Karpas-422 (cell line): ENCODE data around the gene MYOG. TPM values are rescaled to one million over a fixed set of nuclear protein-coding genes. Genes with fewer than 3 reads are reported as not detected.

Experiments used
- DNase-seq: peaks from one replicate; pipeline ENCODE4 v3.0.0-alpha.2; 2015
- H2AFZ ChIP-seq: fragments of 200-600 bp; sonication (generic); 2 replicates; pipeline ENCODE4 v1.6.1; 2014; ENCODE audit warnings: antibody characterized with exemption, low read length, mixed read lengths
- H3K27ac ChIP-seq: fragments of 200-600 bp; sonication (generic); 2 replicates; pipeline ENCODE4 v1.5.1; 2014; ENCODE audit warnings: mild to moderate bottlenecking, low read length, moderate library complexity
- H3K27me3 ChIP-seq: fragments of 200-600 bp; sonication (generic); 2 replicates; pipeline ENCODE4 v1.6.1; 2014; ENCODE audit warnings: low read length, mixed read lengths
- H3K36me3 ChIP-seq: fragments of 200-600 bp; sonication (generic); 2 replicates; pipeline ENCODE4 v1.6.1; 2014; ENCODE audit warnings: low read length, mixed read lengths; ENCODE audit not compliant: insufficient read depth
- H3K4me1 ChIP-seq: fragments of 200-600 bp; sonication (generic); 2 replicates; pipeline ENCODE4 v1.6.1; 2014; ENCODE audit warnings: mild to moderate bottlenecking, low read length, mixed read lengths
- H3K4me2 ChIP-seq: fragments of 200-600 bp; sonication (generic); 2 replicates; pipeline ENCODE4 v1.6.1; 2014; ENCODE audit warnings: low read length, low read depth, mild to moderate bottlenecking; ENCODE audit not compliant: poor library complexity, severe bottlenecking
- H3K4me3 ChIP-seq: fragments of 200-600 bp; sonication (generic); 2 replicates; pipeline ENCODE4 v1.5.1; 2014; ENCODE audit warnings: mild to moderate bottlenecking, antibody characterized with exemption, low read length, mixed read lengths
- H3K79me2 ChIP-seq: fragments of 200-600 bp; sonication (generic); 2 replicates; pipeline ENCODE4 v1.6.1; 2014; ENCODE audit warnings: mild to moderate bottlenecking, low read length, mixed read lengths
- H3K9ac ChIP-seq: fragments of 200-600 bp; sonication (generic); 2 replicates; pipeline ENCODE4 v1.6.0; 2014; ENCODE audit warnings: low read length
- H3K9me2 ChIP-seq: fragments of 200-600 bp; sonication (generic), shearing (Covaris generic); replicated peaks from 2 replicates; pipeline ENCODE4 v1.6.0; 2014; ENCODE audit warnings: mild to moderate bottlenecking, low read length, moderate library complexity; ENCODE audit not compliant: insufficient read depth
- H3K9me3 ChIP-seq: fragments of 300-700, 200-600 bp; sonication (generic); 2 replicates; pipeline ENCODE4 v1.6.1; 2014; ENCODE audit warnings: low read length, mixed read lengths
- H4K20me1 ChIP-seq: fragments of 200-600 bp; sonication (generic); 2 replicates; pipeline ENCODE4 v1.6.1; 2014; ENCODE audit warnings: mild to moderate bottlenecking, antibody characterized with exemption, low read length, low read depth; ENCODE audit not compliant: insufficient read depth
- total RNA-seq: library from RNA; depleted of rRNA; stranded (reverse); fragments of >200 nt; shearing (Covaris generic); gene quantifications from 2 replicates; pipeline ENCODE4 v1.2.3, GENCODE V29; 2014; ENCODE audit warnings: low replicate concordance

The MYOG gene
- total RNA-seq, 1 experiment from 2014 or later, result not detected

DNA sequence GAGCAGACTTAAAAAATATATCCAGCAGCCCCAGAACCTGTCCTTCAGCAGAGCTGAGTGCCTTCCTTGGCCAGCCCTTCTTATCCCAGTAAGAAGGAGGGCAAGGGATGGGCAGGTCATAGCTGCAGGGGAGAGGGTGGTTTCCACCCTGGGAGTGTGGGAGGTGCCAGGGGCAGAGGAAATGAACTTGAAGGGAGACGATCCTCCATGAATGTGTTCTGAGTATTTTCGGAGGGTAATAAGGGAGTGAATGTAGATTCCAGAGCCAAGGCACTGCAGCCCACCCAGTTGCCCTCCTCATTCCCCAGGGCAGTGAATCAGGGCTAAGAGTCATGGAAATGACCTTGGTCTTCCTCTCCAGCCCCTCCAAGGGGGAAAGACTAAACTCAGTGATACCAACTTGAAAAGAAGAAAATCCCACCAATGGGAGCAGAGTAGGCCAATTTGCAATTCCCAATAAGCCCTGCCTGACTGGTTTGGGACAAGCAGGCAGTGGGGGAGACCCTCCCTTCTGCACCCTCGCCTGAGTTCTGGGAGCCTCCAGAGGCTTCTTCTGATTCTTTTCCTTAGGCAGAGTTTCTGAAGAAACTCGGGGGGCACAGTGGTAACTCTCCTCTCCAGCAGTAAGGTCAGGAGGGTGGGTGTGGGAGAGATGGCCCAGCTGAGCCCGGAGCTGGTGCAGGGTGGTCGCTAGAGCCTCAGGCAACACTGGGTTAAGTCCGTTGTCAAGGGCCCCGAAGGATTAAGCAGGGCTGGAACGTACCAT is 4.2 kb downstream of the MYOG start:
- no peaks in the 10 kb centered on the region for H3K9me3 ChIP-seq

DNA sequence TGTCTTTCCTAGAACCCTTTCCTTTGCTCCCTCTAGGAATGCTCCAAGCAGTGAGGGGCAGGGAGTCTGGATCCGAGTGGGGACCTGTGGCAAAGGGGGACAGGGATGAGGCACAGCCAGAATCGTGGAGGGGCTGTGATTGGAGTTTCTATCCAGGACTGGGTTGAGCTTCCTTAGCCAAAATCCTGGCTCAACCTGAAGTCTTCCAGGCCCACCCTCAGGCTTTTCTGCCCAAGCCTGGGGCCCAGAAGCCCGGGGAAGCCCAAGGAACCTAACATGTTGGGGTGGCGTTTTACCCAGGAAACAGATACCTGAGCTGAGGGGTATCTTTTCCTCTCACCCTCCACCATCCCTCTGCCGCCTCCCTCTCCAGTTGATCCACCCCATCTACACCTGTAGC is 5.4 kb downstream of the MYOG start:
- DNase-seq, result no peak
- H3K4me2 ChIP-seq, result no peak overlapping the region
- no peaks in the 10 kb centered on the region for H3K9me2 ChIP-seq
- no peaks in the 10 kb centered on the region for H3K9me3 ChIP-seq
- no peaks in the 10 kb centered on the region for H3K79me2 ChIP-seq
- no peak overlapping the region for H3K27ac ChIP-seq
- no peak overlapping the region for H2AFZ ChIP-seq
- no peaks in the 10 kb centered on the region for H3K27me3 ChIP-seq
- H3K9ac ChIP-seq, result no peak overlapping the region
- H3K4me1 ChIP-seq, result 0 out of 2 replicates have a peak, but pooled peaks cover 3% of the 10 kb centered on the region
- H3K4me3 ChIP-seq, result no peak overlapping the region
- H3K36me3 ChIP-seq, result no peaks in the 10 kb centered on the region
- no peaks in the 10 kb centered on the region for H4K20me1 ChIP-seq

More for the DNA sequence above, 4.2 kb downstream of the MYOG start:
- Histone ChIP-seq H3K4me2 (no peak overlapping the region), H3K9me2 (no peaks in the 10 kb centered on the region), H4K20me1 (no peaks in the 10 kb centered on the region), H3K27me3 (no peaks in the 10 kb centered on the region), H3K4me1 (0 out of 2 replicates have a peak, but pooled peaks cover 3% of the 10 kb centered on the region), H3K79me2 (no peaks in the 10 kb centered on the region), H3K9ac (no peak overlapping the region), H3K27ac (no peak overlapping the region), H2AFZ (no peak overlapping the region), H3K36me3 (no peaks in the 10 kb centered on the region), H3K4me3 (no peak overlapping the region)
- DNase-seq, result no peak

DNA sequence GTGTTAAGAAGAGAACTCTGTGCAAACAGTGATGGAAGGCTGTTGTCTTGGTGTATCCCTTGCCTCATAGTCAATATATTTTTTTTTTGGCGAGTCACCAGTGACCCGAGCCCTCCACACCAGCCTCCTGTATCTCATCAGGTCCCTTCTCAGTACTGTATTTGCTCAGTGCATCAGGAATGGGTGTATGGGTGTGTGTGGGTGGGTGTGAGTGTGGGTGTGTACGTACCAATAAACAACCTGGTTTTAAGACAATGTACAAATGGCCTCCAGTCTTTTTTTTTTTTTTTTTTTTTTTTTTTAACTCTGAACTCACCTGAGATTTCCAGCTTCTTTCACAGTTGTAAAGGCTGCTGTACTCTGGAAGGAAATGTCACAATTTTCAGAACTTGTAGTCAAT is 7.3 kb downstream of the MYOG start:
- no peaks in the 10 kb centered on the region for H3K27me3 ChIP-seq
- no peak overlapping the region for H3K4me3 ChIP-seq
- DNase-seq, result no peak

DNA sequence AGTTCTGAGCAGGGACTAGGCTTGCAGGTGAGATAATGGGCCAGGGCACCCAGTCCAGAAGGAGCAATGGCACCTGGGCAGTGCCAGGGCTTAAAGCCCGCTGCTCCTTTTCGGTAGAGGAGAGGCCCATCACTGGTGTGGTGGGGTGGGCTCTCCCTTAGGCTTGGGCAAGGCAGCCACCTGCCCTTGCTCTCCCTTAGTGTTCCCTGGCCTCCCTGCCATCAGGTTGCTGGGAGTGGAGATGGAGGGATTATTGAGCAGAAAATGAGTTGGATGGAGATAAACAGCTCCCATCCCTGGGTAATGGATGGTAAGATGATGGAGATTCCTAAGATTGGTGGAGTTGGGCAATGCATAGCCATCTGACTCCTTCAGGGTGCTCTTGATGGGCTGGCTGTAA is 7.9 kb downstream of the MYOG start:
- no peaks in the 10 kb centered on the region for H3K9me3 ChIP-seq
- H3K27me3 ChIP-seq, result no peaks in the 10 kb centered on the region
- H3K9ac ChIP-seq, result no peak overlapping the region
- DNase-seq, result no peak
- no peaks in the 10 kb centered on the region for H3K36me3 ChIP-seq
- H2AFZ ChIP-seq, result no peak overlapping the region
- 0 out of 2 replicates have a peak, but pooled peaks cover 3% of the 10 kb centered on the region for H3K4me1 ChIP-seq
- no peaks in the 10 kb centered on the region for H3K9me2 ChIP-seq
- H3K4me2 ChIP-seq, result no peak overlapping the region
- no peak overlapping the region for H3K27ac ChIP-seq
- no peaks in the 10 kb centered on the region for H4K20me1 ChIP-seq
- no peak overlapping the region for H3K4me3 ChIP-seq
- H3K79me2 ChIP-seq, result no peaks in the 10 kb centered on the region

More for the DNA sequence above, 7.3 kb downstream of the MYOG start:
- Histone ChIP-seq H3K79me2 (no peaks in the 10 kb centered on the region), H3K4me1 (0 out of 2 replicates have a peak, but pooled peaks cover 3% of the 10 kb centered on the region), H3K9ac (no peak overlapping the region), H4K20me1 (no peaks in the 10 kb centered on the region), H3K9me2 (no peaks in the 10 kb centered on the region), H3K9me3 (no peaks in the 10 kb centered on the region), H3K36me3 (no peaks in the 10 kb centered on the region), H2AFZ (no peak overlapping the region), H3K27ac (no peak overlapping the region), H3K4me2 (no peak overlapping the region)

DNA sequence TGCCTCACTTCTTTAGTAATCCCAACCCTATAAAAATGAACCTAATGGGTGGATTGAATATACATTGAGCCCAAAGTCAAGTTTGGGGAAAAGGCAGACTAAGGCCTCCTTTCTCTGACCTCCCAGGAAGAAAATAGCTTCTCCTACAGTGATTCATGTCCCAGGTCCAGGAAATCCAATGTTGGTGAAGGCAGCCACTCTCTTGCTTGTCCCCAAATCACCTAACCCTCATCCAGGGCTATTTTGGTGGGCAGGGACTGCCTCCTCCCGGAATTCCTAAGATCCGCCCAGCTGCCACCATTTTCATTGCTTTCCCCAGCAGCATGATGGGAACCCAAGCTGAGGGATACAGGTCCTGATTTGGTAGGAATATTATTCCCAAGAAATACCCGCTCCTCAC is 8.4 kb downstream of the MYOG start:
- DNase-seq, result no peak
- Histone ChIP-seq H3K27me3 (no peaks in the 10 kb centered on the region), H3K79me2 (no peaks in the 10 kb centered on the region)

DNA sequence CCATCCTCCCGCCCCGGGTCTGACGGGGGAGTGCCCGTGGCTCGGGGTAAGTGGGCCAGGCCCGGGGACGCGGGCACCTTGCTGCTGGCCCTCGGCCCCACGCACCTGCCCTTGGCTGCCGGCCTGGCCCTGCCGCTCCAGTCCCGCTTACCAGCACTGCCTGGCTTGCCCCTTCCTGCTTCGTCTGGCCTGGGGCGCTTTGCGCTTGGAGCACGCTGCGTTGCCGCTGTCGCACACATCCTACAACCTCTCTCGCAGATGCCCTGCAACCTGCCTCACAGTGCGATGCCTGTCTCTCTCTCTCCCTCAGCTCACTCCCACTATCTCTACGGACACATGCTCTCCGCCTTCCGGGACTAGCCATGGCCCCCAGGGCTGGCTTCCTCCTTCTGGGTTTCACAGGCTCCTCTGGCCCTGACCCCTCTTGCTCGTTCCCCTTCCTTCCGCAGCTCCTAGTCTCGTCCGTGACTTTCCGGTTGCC is 9.7 kb downstream of the MYOG start:
- no peaks in the 10 kb centered on the region for H3K79me2 ChIP-seq
- no peaks in the 10 kb centered on the region for H3K9me2 ChIP-seq
- no peak for DNase-seq
- no peak overlapping the region for H3K27ac ChIP-seq
- no peak overlapping the region for H3K4me3 ChIP-seq
- no peaks in the 10 kb centered on the region for H3K4me1 ChIP-seq
- no peaks in the 10 kb centered on the region for H3K9me3 ChIP-seq
- H2AFZ ChIP-seq, result no peak overlapping the region
- H3K9ac ChIP-seq, result no peak overlapping the region
- no peaks in the 10 kb centered on the region for H4K20me1 ChIP-seq
- no peaks in the 10 kb centered on the region for H3K27me3 ChIP-seq
- no peaks in the 10 kb centered on the region for H3K36me3 ChIP-seq
- no peak overlapping the region for H3K4me2 ChIP-seq

More for the DNA sequence above, 8.4 kb downstream of the MYOG start:
- no peak overlapping the region for H3K9ac ChIP-seq
- H4K20me1 ChIP-seq, result no peaks in the 10 kb centered on the region
- H3K4me1 ChIP-seq, result no peaks in the 10 kb centered on the region
- H3K9me2 ChIP-seq, result no peaks in the 10 kb centered on the region
- H3K4me3 ChIP-seq, result no peak overlapping the region
- no peak overlapping the region for H3K4me2 ChIP-seq
- no peaks in the 10 kb centered on the region for H3K36me3 ChIP-seq
- no peak overlapping the region for H3K27ac ChIP-seq
- H3K9me3 ChIP-seq, result no peaks in the 10 kb centered on the region
- H2AFZ ChIP-seq, result no peak overlapping the region

DNA sequence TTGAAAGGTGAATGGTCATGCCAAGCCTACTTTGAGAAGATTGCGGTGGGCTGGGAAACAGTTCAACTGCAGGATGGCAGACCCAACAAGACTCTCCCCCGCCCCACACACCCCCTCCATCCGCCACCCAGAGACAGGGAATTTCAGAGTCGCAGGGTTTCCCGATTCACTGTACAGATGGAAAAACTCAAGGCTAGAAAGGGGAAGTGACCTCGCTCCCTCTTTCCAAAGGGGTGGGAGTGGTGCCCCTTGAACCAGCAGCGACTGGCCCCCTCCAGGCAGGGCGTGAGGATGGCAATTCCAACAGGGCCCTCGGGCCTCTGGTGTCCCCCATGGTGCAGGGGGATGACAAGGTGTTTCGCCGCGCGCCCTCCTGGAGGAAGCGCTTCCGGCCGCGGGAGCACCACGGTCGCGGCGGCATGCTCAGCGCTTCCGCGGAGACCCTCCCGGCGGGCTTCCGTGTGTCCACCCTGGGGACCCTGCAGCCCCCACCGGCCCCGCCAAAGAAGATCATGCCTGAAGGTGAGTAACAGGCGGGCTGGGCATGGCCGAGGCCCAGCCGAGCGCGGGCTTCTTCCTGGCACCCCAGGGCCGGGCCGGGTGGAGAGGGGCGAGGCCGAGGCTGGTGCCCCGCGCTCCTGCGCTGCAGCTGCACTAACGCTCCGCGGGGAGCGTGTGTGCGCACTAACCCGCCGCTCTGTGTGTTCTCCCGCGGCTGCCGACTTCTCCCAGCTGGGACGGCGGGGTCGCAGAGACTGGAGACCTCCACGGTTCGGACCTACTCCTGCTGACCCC is 10.4 kb downstream of the MYOG start:
- Histone ChIP-seq H3K9me2 (no peaks in the 10 kb centered on the region), H3K4me2 (no peak overlapping the region), H3K9ac (no peak overlapping the region), H3K79me2 (no peaks in the 10 kb centered on the region), H4K20me1 (no peaks in the 10 kb centered on the region), H3K4me3 (no peak overlapping the region), H3K36me3 (no peaks in the 10 kb centered on the region), H3K27me3 (no peaks in the 10 kb centered on the region), H3K4me1 (no peaks in the 10 kb centered on the region), H3K27ac (no peak overlapping the region), H2AFZ (no peak overlapping the region), H3K9me3 (no peaks in the 10 kb centered on the region)
- no peak for DNase-seq

DNA sequence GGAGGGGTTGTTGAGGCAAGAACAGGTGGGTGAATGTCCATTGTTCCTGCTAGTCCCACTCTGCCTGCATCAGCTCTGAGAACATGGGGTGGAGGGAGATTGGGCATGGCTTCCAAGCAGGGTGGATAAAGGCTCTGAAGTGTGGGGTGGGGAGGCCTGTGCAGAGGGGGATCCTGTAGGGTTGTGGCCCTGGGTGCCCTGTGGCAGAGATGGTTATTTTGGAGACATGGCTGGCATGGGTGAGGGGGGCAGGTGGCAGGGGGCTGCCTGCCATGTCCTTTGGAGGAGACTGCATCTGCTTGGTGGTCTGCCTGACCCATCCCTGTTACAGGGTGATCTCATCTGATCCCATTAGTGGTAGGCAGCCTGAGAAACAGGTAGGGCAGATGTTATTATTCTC is 11.2 kb downstream of the MYOG start:
- no peaks in the 10 kb centered on the region for H3K27me3 ChIP-seq
- H3K36me3 ChIP-seq, result no peaks in the 10 kb centered on the region
- no peak for DNase-seq
- no peaks in the 10 kb centered on the region for H3K4me1 ChIP-seq
- no peak overlapping the region for H2AFZ ChIP-seq
- H3K9me2 ChIP-seq, result no peaks in the 10 kb centered on the region
- no peak overlapping the region for H3K9ac ChIP-seq
- H4K20me1 ChIP-seq, result no peaks in the 10 kb centered on the region
- H3K4me2 ChIP-seq, result no peak overlapping the region
- H3K79me2 ChIP-seq, result no peaks in the 10 kb centered on the region
- no peak overlapping the region for H3K27ac ChIP-seq
- H3K9me3 ChIP-seq, result no peaks in the 10 kb centered on the region
- no peak overlapping the region for H3K4me3 ChIP-seq
